C4-2B (cell line): ENCODE results near the gene GOLGA6L7.

Experiments
- H3K27ac ChIP-seq: fragments of 450-650 bp; 2 replicates; pipeline ENCODE4 v1.5.1; 2017
- CTCF ChIP-seq: fragments of 450-650 bp; conservative IDR thresholded peaks from 2 replicates; pipeline ENCODE4 v1.5.1; 2017; ENCODE audit warnings: mild to moderate bottlenecking
- ZFX ChIP-seq: fragments of 450-650 bp; IDR thresholded peaks from 2 replicates; pipeline ENCODE4 v1.6.1; 2017

The GOLGA6L7 gene

GRCh38 chr15:28886431-28887338 is 38.2 kb upstream of the GOLGA6L7 start:
- TF ChIP-seq ZFX (no peak), CTCF (no peak)
- H3K27ac ChIP-seq, result peak overlapping the region; percentile 80

GRCh38 chr15:28885630-28886430 is 37.4 kb upstream of the GOLGA6L7 start, which contains the start of gene APBA2:
Gene APBA2, plus strand, starts transcription at chr15:28885974. Its CDS starts 167,911 bp downstream, at chr15:29053885.
- H3K27ac ChIP-seq, result peak within 1 kb of the TSS; percentile 80
- TF ChIP-seq CTCF (no peak; the same call in 1 of the 2 replicates), ZFX (peak; percentile 96)

DNA sequence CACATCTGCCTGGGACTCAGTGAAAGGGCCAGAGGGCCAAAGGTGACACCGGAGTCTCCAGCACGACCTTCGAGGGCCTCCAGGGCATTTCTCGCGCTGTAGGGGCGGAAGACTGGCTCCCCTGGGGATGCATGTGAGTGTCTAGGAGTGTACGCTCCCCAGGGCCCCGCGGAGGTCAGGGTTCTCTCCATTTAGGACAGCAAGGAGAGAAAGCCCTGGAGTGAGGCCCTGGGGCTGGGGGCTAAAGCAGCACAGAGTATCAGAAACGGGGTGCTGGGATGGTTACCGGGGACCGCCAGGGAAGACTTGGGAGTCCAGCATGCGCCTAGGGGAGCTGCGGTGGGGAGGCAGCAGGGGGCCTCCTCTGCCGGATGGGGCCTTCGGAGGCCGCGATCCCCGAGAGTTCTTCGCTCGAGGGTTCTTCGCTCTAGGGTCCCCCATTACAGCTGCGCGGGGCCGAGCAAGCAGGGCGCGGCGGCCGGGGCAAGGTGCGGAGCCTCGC is 36.7 kb upstream of the GOLGA6L7 start:
- TF ChIP-seq CTCF (no peak), ZFX (no peak)
- H3K27ac ChIP-seq, result peak overlapping the region; percentile 80

GRCh38 chr15:28884151-28884940 is 35.9 kb upstream of the GOLGA6L7 start:
- H3K27ac ChIP-seq, result no peak overlapping the region
- TF ChIP-seq ZFX, result no peak
- TF ChIP-seq CTCF, result no peak

DNA sequence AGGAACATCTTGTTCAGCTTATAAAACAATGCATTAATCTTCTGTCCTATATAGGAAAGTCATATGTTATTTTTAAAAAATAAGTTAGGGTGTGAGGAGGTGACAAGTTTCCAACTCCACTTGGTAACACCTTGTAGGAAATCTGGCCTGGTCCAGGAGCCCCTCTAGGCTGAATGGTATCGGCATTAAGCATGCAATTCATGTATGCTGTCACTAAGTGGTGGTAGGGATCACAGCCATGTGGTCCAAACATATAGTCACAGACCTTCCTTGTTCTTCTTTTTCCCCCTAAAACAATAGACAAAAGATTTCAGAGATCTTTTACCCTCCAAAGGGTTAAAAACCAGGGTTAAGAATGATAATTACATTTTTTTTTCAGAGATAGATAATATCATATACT is 33.2 kb upstream of the GOLGA6L7 start:
- H3K27ac ChIP-seq, result no peak overlapping the region
- TF ChIP-seq ZFX (no peak), CTCF (no peak; the same call in 1 of the 2 replicates)

DNA sequence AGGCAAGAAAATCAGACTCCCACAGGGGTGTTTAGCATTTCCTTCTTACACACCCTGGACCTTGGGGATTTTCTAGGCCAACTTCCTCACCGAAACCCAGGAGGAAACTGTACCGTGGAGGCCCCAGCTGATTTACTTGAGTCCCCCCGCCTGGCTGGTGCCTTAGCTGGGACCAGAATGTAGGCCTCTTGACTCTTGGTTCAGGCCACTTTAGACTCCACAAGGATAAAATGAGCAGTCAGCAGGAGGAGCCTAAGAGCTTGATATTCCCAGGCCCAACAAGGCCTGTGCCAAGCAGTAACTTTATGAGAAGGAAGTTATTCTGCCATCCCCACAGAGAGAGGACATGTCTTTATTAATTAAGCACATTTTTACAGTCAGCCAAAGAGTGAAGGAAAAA is 32.7 kb upstream of the GOLGA6L7 start:
- TF ChIP-seq CTCF, result no peak; the same call in 1 of the 2 replicates
- no peak for TF ChIP-seq ZFX
- no peak overlapping the region for H3K27ac ChIP-seq
